ENCODE results near the gene FAAP100.

The FAAP100 gene

GRCh38 chr17:81567191-81567590 lies 15.0 kb upstream of the FAAP100 start:
- TF ChIP-seq GATA3 (IDR thresholded peaks at IDR 0.05; ENCODE audit: low read depth, low read length) (no peak), GATA2 (IDR thresholded peaks at IDR 0.05; ENCODE audit: low read depth, low read length) (no peak)

- TF ChIP-seq GATA3 (IDR thresholded peaks at IDR 0.05; ENCODE audit: low read depth, low read length) (no peak), GATA2 (IDR thresholded peaks at IDR 0.05; ENCODE audit: low read depth, low read length) (0 out of 2 replicates have a peak, but pooled peaks have one; percentile 27)
These were observed 14.4 kb upstream of the FAAP100 start for GRCh38 chr17:81566461-81567126.

GRCh38 chr17:81565231-81565630 lies 13.1 kb upstream of the FAAP100 start:
- TF ChIP-seq GATA2 (IDR thresholded peaks at IDR 0.05; ENCODE audit: low read depth, low read length) (no peak), GATA3 (IDR thresholded peaks at IDR 0.05; ENCODE audit: low read depth, low read length) (no peak)

DNA sequence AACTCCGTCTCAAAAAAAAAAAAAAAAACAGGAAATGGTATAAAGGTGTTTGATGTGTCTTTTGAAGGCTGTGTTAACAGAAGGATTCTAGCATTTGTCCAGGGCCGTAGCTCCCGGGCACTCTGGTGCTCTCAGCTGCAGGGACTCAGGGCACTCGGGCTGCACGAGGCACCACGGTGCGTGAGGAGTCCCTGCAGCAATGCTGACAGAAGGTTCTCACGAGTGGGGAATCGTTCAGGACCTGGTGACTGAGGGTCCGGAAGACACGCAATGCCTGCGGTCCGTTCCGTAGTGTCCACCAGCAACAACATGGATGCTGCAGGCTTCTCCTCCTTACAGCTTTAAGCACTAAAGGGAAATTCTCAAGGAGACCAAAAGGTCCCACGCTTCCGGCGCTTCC lies 12.6 kb upstream of the FAAP100 start:
- no peak for TF ChIP-seq GATA2 (IDR thresholded peaks at IDR 0.05; ENCODE audit: low read depth, low read length)
- TF ChIP-seq GATA3 (IDR thresholded peaks at IDR 0.05; ENCODE audit: low read depth, low read length), result no peak

- TF ChIP-seq GATA3 (IDR thresholded peaks at IDR 0.05; ENCODE audit: low read depth, low read length), result no peak
- no peak for TF ChIP-seq GATA2 (IDR thresholded peaks at IDR 0.05; ENCODE audit: low read depth, low read length)
These were observed 11.9 kb upstream of the FAAP100 start for GRCh38 chr17:81563861-81564586.

DNA sequence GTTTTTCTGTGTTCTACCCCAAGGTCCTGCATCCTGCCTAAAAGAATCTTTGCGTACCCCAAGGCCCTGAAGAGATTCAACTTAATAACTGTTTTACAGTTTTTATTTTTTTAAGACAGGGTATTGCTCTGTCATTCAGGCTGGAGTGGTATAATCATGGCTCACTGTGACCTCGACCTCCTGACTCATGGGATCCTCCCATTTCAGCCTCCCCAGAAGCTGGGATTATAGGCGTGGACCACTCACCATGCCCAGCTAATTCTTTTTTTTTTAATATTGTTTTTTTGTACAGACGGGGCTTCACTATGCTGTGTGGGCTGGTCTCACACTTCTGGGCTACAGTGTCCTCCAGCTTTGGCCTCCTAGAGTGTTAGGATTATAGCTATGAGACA lies 9.3 kb upstream of the FAAP100 start:
- TF ChIP-seq GATA3 (IDR thresholded peaks at IDR 0.05; ENCODE audit: low read depth, low read length) (no peak), GATA2 (IDR thresholded peaks at IDR 0.05; ENCODE audit: low read depth, low read length) (no peak)

GRCh38 chr17:81558941-81559806 lies 7.0 kb upstream of the FAAP100 start:
- TF ChIP-seq GATA2 (IDR thresholded peaks at IDR 0.05; ENCODE audit: low read depth, low read length) (no peak), GATA3 (IDR thresholded peaks at IDR 0.05; ENCODE audit: low read depth, low read length) (no peak)

DNA sequence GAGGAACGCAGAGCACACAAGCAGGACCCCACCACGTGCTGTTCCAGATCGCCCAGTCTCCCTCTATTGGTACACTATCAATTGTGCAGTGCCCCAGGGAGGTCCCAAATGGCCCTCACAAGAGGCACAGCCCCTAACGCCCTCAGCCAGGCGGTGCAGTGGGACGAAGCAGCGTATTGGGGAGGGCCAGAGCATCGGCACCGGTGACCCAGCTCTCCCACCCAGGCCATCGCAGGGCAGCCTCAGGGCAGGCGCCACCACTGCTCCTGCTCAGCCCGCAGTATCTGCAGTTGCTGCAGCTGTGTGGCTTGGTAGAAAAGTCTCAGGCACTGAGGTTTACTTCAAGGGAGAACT lies 5.9 kb upstream of the FAAP100 start:
- no peak for TF ChIP-seq GATA2 (IDR thresholded peaks at IDR 0.05; ENCODE audit: low read depth, low read length)
- no peak for TF ChIP-seq GATA3 (IDR thresholded peaks at IDR 0.05; ENCODE audit: low read depth, low read length)

DNA sequence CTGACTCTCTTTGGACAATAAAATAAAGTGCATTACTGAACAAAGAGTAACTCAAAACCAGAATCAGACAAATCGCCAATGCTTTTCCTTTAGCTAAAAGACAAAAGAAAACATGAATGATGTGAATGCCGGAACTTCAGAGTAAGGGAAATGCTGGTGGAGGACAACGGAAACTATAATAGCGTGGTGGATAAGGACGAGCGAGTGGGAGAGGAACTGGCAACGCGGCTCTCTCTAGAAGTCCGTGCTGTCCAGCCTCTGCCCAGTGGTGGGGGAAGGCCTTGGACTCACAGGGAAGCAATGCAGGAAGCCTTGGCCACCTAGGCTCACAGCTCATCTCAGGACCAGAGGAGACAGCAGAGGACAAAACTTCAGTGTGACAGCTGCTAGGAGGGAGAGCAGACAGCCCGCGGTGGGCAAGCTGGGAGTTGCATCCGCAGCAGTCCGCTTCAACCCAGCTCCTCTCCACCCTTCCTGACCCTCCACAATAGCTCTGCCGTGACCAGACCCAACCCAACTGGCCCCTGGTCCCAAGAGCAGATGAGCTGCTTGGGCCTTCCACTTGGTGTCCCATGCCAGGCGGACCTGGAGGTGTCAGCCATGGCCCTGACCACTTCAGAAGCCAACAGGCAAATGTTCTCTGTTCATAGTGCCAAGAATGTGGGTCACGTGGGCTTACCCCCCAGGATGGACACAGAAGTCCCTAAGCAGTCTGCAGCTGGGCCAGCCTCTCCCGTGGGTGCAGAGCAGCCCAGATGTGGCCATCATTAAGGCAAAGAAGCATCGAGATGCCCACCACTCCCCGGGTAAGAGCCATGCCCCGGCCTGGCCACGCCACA lies 5.3 kb upstream of the FAAP100 start:
- TF ChIP-seq GATA3 (IDR thresholded peaks at IDR 0.05; ENCODE audit: low read depth, low read length) (no peak), GATA2 (IDR thresholded peaks at IDR 0.05; ENCODE audit: low read depth, low read length) (no peak)

DNA sequence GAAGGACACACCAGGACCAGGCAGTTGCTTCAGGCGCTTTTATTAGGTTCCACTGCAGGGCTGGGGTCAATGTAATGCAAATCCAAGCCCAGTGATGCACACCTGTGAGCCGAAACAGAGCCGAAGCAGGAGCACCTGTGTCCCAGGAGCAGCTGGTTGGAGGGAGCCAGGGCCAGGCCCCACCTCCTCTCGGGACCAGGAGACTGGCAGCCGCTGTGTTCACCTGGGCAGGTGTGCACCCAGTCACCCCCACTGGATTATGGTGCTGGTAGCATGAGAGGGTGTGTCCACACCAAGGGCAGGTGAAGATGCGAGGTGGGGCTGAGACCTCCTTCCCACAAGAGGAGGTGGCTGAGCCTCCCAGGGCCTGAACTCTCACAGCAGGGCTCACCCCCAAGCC lies 4.7 kb upstream of the FAAP100 start:
- TF ChIP-seq GATA2 (IDR thresholded peaks at IDR 0.05; ENCODE audit: low read depth, low read length) (no peak), GATA3 (IDR thresholded peaks at IDR 0.05; ENCODE audit: low read depth, low read length) (no peak)

GRCh38 chr17:81556175-81556691 lies 4.1 kb upstream of the FAAP100 start:
- TF ChIP-seq GATA3 (IDR thresholded peaks at IDR 0.05; ENCODE audit: low read depth, low read length) (no peak), GATA2 (IDR thresholded peaks at IDR 0.05; ENCODE audit: low read depth, low read length) (no peak)

DNA sequence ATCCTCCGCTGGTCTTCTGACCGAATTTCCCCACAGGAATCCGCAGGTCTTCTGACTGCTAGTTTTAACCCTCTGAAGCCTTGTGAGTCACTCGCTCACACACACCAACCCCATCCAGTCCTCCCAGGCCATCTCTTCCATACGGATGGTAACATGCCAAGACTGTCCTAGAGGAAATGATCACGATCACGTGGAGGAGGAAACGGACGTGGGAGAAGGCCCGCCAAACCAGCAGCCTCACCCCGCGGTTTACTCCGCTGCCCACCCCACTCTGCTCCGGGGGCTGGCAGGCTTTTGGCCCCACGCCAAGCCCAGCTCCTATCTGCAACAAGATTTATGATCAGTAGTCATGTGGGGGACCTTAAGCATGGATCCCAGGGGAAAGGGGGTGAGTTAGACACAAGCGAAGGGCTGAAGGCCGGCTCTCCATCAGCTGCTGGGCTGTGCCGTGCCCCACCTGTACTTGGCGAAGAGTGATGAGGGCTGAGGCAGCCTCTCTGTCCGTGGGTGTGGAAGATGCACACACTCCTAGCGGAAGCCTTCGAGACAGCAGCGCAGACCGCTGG lies 1.5 kb upstream of the FAAP100 start:
- TF ChIP-seq GATA2 (IDR thresholded peaks at IDR 0.05; ENCODE audit: low read depth, low read length) (no peak), GATA3 (IDR thresholded peaks at IDR 0.05; ENCODE audit: low read depth, low read length) (no peak)

GRCh38 chr17:81553018-81553615 lies 964 bp upstream of the FAAP100 start:
- no peak for TF ChIP-seq GATA3 (IDR thresholded peaks at IDR 0.05; ENCODE audit: low read depth, low read length)
- no peak for TF ChIP-seq GATA2 (IDR thresholded peaks at IDR 0.05; ENCODE audit: low read depth, low read length)
